Heart left ventricle (tissue), 13 donors: Measurements from ENCODE around the gene SEC62.
A peak's percentile ranks its signal among the peaks of the same experiment; 100 is the strongest.

ENCODE experiments used
- CTCF ChIP-seq, 12 donors: fragments of 200-600 bp; sonication (generic) in 4 of 12; IDR thresholded peaks; one replicate each; pipeline versions ENCODE4 v1.5.0 to v1.8.0; 2018 to 2022; ENCODE audit warnings: antibody characterized with exemption in 12 of 12, mild to moderate bottlenecking in 5 of 12
- POLR2A ChIP-seq, 2 donors: fragments of 450-650 bp; IDR thresholded peaks; one replicate each; pipeline ENCODE4 v1.6.1; 2017; ENCODE audit warnings: antibody characterized with exemption in 2 of 2, mild to moderate bottlenecking in 2 of 2, moderate library complexity in 2 of 2
- donor health status: ischemic (EF 13 %, LVEDD 7.1; RV severe dilation, severe dysfunction).
- donor health status: DM: no; HTN: yes; CAD: no.
- donor health status: DM: no; HTN: no; CAD: no.
- donor health status: ischemic (EF 25% LVEDD 6.9; RV normal size, moderate dysfunction).
- donor health status: ischemic (EF 25% LVEDD 5.7; RV mildly dilated, moderate dysfunction).
- donor health status: ischemic (EF 35%, LVEDD 5.7; RV mildly dilated, moderate dysfunction).
- donor health status: nonischemic (EF 11% LVEDD 7.7; RV severe dilation, severe dysfunction).
- donor health status: DM: yes; HTN: yes; CAD: no.
- donor health status: PGD.
- donor health status: ischemic (EF 29% LVEDD 5.4; RV normal size, mild dysfunction).
- donor health status: nonischemic (EF 23%, LVEDD 6.1; RV moderate dilation, normal function).

- TF ChIP-seq POLR2A (IDR thresholded peaks at IDR 0.05) (no peak), CTCF (IDR thresholded peaks at IDR 0.05) (peak in 2 of 12 donors; percentile 19 to 25)
These were observed 36.6 kb upstream of the SEC62 start for GRCh38 chr3:169929830-169930519.
